A549 (cell line): ENCODE data around the gene SHROOM1. TPM values are rescaled to one million over a fixed set of nuclear protein-coding genes. Genes with fewer than 3 reads are reported as not detected.

Experiments used
- ATAC-seq, 2 experiments: fragments of 200-7000 bp in 1 of 2; fragments of >200 bp in 1 of 2; cut with Nextera tagmentation in 1 of 2; cut with Tn5 transposase in 1 of 2; 3 replicates each; pipeline versions ENCODE4 v1.8.0 to v1.9.1; 2018 to 2020; ENCODE audit warnings: mild to moderate bottlenecking in 1 of 2, moderate library complexity in 1 of 2
- CTCF ChIA-PET: fragments of 300-600 bp; sonication (Branson Sonifier 250); formaldehyde crosslinking; extraction: SDS; loops from one replicate; lab custom pipeline; 2021; ENCODE audit warnings: antibody characterized with exemption, inconsistent platforms; lab: Yijun Ruan, JAX
- POLR2A ChIA-PET: fragments of 350-600 bp; formaldehyde crosslinking; extraction: SDS; loops from one replicate; lab custom pipeline; 2021; ENCODE audit warnings: antibody characterized with exemption, inconsistent platforms; lab: Yijun Ruan, JAX
- DNase-seq, 2 experiments: peaks; one replicate each; pipeline versions ENCODE4 v3.0.0 to v3.0.0-alpha.2; 2011 to 2016; ENCODE audit warnings: low read depth in 1 of 2, low spot score in 1 of 2
- FAIRE-seq: peaks from 2 replicates; lab custom pipeline; 2011; peaks lifted over from hg19 to GRCh38; lab: Jason Lieb, UNC
- H3K27ac ChIP-seq, 2 experiments: fragments of >200 bp; sonication (Bioruptor Twin); formaldehyde crosslinking; 3 replicates each; pipeline ENCODE4 v1.5.1; 2016 to 2017
- H3K4me1 ChIP-seq: fragments of >200 bp; sonication (Bioruptor Twin); formaldehyde crosslinking; 3 replicates; pipeline ENCODE4 v1.6.1; 2016
- H3K4me2 ChIP-seq: fragments of >200 bp; sonication (Bioruptor Twin); formaldehyde crosslinking; 3 replicates; pipeline ENCODE4 v1.6.1; 2016
- H3K4me3 ChIP-seq: fragments of >200 bp; sonication (Bioruptor Twin); formaldehyde crosslinking; 3 replicates; pipeline ENCODE4 v1.5.1; 2016
- H3K9me3 ChIP-seq: fragments of >200 bp; sonication (Bioruptor Twin); formaldehyde crosslinking; 3 replicates; pipeline ENCODE4 v1.6.1; 2016
- ATOH8 ChIP-seq: fragments of 250-450 bp; sonication (Bioruptor Pico); IDR thresholded peaks from 2 replicates; pipeline ENCODE4 v1.5.0; 2020; ENCODE audit warnings: low read depth, mild to moderate bottlenecking, moderate library complexity
- BCL3 ChIP-seq: fragments of >200 bp; sonication (Bioruptor Twin); formaldehyde crosslinking; IDR thresholded peaks from 3 replicates; pipeline ENCODE4 v1.6.1; 2016
- CBX2 ChIP-seq: fragments of 200-600 bp; sonication (generic); IDR thresholded peaks from 2 replicates; pipeline ENCODE4 v1.6.1; 2016; ENCODE audit warnings: low read depth, mild to moderate bottlenecking, borderline replicate concordance
- EHMT2 ChIP-seq: fragments of 200-600 bp; sonication (generic); IDR thresholded peaks from 2 replicates; pipeline ENCODE4 v1.6.1; 2016; ENCODE audit warnings: antibody characterized with exemption, low read depth, mild to moderate bottlenecking, moderate library complexity
- ESRRA ChIP-seq: fragments of 150-350 bp; IDR thresholded peaks from 2 replicates; pipeline ENCODE4 v1.6.1; 2014; ENCODE audit warnings: mild to moderate bottlenecking, low read length, borderline replicate concordance
- FOSB ChIP-seq: fragments of 250-450 bp; sonication (Bioruptor Pico); IDR thresholded peaks from 2 replicates; pipeline ENCODE4 v1.5.0; 2020; ENCODE audit warnings: mild to moderate bottlenecking, moderate library complexity
- GATA3 ChIP-seq: IDR thresholded peaks from 2 replicates; pipeline ENCODE4 v1.6.1; 2012; ENCODE audit warnings: borderline replicate concordance
- HMGXB4 ChIP-seq: fragments of 250-450 bp; sonication (Bioruptor Pico); IDR thresholded peaks from 2 replicates; pipeline ENCODE4 v1.5.0; 2021; ENCODE audit warnings: mild to moderate bottlenecking, moderate library complexity, borderline replicate concordance
- NR3C1 ChIP-seq: fragments of >200 bp; sonication (Bioruptor Twin); formaldehyde crosslinking; IDR thresholded peaks from 3 replicates; pipeline ENCODE4 v1.6.1; 2017
- REST ChIP-seq: fragments of 200-600 bp; sonication (generic); IDR thresholded peaks from 2 replicates; pipeline ENCODE4 v1.6.1; 2016; ENCODE audit warnings: antibody characterized with exemption, mild to moderate bottlenecking, moderate library complexity
- TP53 ChIP-seq: fragments of 250-450 bp; sonication (Bioruptor Pico); IDR thresholded peaks from 2 replicates; pipeline ENCODE4 v1.5.0; 2021; ENCODE audit warnings: mild to moderate bottlenecking, moderate library complexity
- WGBS: methylation state at CpG from one replicate; pipeline ENCODE4 v1.1.6; 2017; ENCODE audit errors: missing lambda C conversion rate; 5-methylcytosine and 5-hydroxymethylcytosine counted together
- polyA plus RNA-seq, 4 experiments: library from polyadenylated mRNA; depleted of rRNA in 3 of 4; stranded (reverse); fragments of >200 nt; fragmentation: RNase III in 1 of 4; extraction: RNeasy Plus Mini Kit Qiagen cat#74134 plus additional on column Dnase treatment in 1 of 4; gene quantifications; 2 replicates in 3 of 4; 3 replicates in 1 of 4; pipeline ENCODE4 v1.2.3, GENCODE V29; 2011 to 2017

Gene SHROOM1
- polyA plus RNA-seq, 2 of the 4 experiments (the other 2 are of a cell fraction), result 4.5 to 5.4 TPM

GRCh38 chr5:132812781-132813598, 17.5 kb downstream of the SHROOM1 start, which contains the start of gene SOWAHA (continued):
- TF ChIP-seq HMGXB4 (CRISPR knock-in tag) (no peak), FOSB (CRISPR knock-in tag) (no peak), CBX2 (no peak), TP53 (CRISPR knock-in tag) (no peak)

- no peak for ATAC-seq
- TF ChIP-seq NR3C1, result no peak
- no peak for TF ChIP-seq CBX2
- no peak for TF ChIP-seq ATOH8 (CRISPR knock-in tag)
- no peak for TF ChIP-seq BCL3
- no peak for TF ChIP-seq GATA3
- H3K27ac ChIP-seq, result no peak overlapping the region
- no peak for FAIRE-seq
- no peak overlapping the region for H3K4me3 ChIP-seq
- WGBS, result 90% methylated on average over 18 of the region's 18 CpGs
- peaks cover 1% of the 10 kb centered on the region; the same call in 1 of the 3 replicates for H3K4me1 ChIP-seq
- ChIA-PET CTCF (interaction anchor here (1.2 to 6.3 kb wide), 3 partner anchors 7 to 17 kb away, joined by 5 to 87 read pairs (median 28); no protein-coding TSS in a partner anchor), POLR2A (interaction anchor here (0.6 kb wide), 1 partner anchor 25 kb away, joined by 3 read pairs; no protein-coding TSS in a partner anchor)
- no peak for DNase-seq
- no peaks in the 10 kb centered on the region for H3K9me3 ChIP-seq
- peak overlapping the region; percentile 98 for H3K4me2 ChIP-seq
Measured at GRCh38 chr5:132812123-132812765, 18.2 kb downstream of the SHROOM1 start.

- H3K4me3 ChIP-seq, result no peak overlapping the region
- ATAC-seq (no peak), DNase-seq (no peak), FAIRE-seq (no peak)
- ChIA-PET POLR2A (no interaction called here), CTCF (interaction anchor here (0.6 to 6.3 kb wide), 7 partner anchors 9 to 148 kb away, joined by 3 to 87 read pairs (median 3); no protein-coding TSS in a partner anchor)
- H3K9me3 ChIP-seq, result no peaks in the 10 kb centered on the region
- TF ChIP-seq REST (no peak), ESRRA (no peak), EHMT2 (no peak)
- peaks cover 5% of the 10 kb centered on the region; the same call in 1 of the 3 replicates for H3K4me1 ChIP-seq
- H3K4me2 ChIP-seq, result no peak overlapping the region
- H3K27ac ChIP-seq, result no peak overlapping the region
- WGBS, result 78% methylated on average over 5 of the region's 5 CpGs
Measured at GRCh38 chr5:132810605-132811004, 19.8 kb downstream of the SHROOM1 start.
